PC-3 (cell line): ENCODE results near the gene BOLA1.

ENCODE experiments used
- EZH2 ChIP-seq: fragments of 300-600 bp; sonication (generic); IDR thresholded peaks from one replicate; pipeline ENCODE4 v1.6.1; 2017; ENCODE audit warnings: antibody characterized with exemption, mild to moderate bottlenecking, low read length; ENCODE audit not compliant: unreplicated experiment
- TF ChIP-seq, protein P1 (sequence below): fragments of 300-600 bp; sonication (generic); conservative IDR thresholded peaks from 2 replicates; pipeline ENCODE4 v1.5.1; 2017; ENCODE audit warnings: antibody characterized with exemption, low read depth, mild to moderate bottlenecking, low read length

DNA sequence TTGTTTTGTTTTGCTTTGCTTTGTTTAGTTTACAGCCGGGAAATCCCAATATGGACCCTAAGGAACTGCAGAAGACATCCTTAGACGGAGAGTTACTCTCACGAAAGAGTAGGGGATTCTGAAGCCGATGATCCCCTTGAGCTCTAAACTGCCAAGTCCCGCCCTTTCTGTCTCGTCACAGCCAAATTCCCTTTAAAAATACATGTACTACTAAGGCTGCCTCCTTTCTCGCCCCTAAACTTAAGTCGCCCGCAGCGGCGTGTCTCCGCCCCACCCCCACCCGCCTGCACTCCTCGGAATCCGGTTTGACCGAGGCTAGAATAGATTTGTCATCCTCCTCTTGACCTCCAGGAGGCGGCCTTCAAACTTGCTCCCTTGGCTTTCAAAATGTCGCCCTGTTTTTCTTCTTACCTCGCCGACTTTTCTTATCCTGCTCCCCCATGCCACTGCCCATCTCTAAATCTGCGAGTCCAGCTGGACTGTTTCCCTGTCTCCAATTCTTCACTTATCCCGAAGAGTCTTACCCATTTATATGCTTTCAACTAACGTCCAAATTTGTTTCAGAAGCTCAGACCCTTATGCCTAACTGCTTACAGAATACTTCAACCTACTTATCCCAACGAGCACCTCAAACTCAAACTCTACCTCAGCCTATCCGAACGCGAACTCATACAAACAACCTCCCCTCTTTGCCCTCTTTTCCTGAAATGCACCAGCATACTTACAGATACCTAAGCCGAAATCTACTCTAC, 10.9 kb upstream of the BOLA1 start:
- TF ChIP-seq, protein P1, sequence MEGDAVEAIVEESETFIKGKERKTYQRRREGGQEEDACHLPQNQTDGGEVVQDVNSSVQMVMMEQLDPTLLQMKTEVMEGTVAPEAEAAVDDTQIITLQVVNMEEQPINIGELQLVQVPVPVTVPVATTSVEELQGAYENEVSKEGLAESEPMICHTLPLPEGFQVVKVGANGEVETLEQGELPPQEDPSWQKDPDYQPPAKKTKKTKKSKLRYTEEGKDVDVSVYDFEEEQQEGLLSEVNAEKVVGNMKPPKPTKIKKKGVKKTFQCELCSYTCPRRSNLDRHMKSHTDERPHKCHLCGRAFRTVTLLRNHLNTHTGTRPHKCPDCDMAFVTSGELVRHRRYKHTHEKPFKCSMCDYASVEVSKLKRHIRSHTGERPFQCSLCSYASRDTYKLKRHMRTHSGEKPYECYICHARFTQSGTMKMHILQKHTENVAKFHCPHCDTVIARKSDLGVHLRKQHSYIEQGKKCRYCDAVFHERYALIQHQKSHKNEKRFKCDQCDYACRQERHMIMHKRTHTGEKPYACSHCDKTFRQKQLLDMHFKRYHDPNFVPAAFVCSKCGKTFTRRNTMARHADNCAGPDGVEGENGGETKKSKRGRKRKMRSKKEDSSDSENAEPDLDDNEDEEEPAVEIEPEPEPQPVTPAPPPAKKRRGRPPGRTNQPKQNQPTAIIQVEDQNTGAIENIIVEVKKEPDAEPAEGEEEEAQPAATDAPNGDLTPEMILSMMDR = peak; percentile 79
- TF ChIP-seq EZH2 = no peak
